ENCODE results near the gene MAP1B. TPM values are rescaled to one million over a fixed set of nuclear protein-coding genes. Genes with fewer than 3 reads are reported as not detected.

Gene MAP1B
- total RNA-seq, 1 donor, result 74.3 TPM

- no peak for TF ChIP-seq CTCF (IDR thresholded peaks at IDR 0.05; ENCODE audit: insufficient read depth, low read depth, low read length)
- no peak overlapping the region for H3K4me3 ChIP-seq (ENCODE audit: low read depth, low read length)
- no peak for DNase-seq (ENCODE audit: low read depth)
Measured at GRCh38 chr5:72093217-72093616, 14.1 kb upstream of the MAP1B start.

- no peak overlapping the region for H3K4me3 ChIP-seq (ENCODE audit: low read depth, low read length)
- no peak for DNase-seq (ENCODE audit: low read depth)
- TF ChIP-seq CTCF (IDR thresholded peaks at IDR 0.05; ENCODE audit: insufficient read depth, low read depth, low read length), result no peak
Measured at GRCh38 chr5:72093824-72094223, 13.5 kb upstream of the MAP1B start.

- DNase-seq (ENCODE audit: low read depth), result no peak
- no peak overlapping the region for H3K4me3 ChIP-seq (ENCODE audit: low read depth, low read length)
- no peak for TF ChIP-seq CTCF (IDR thresholded peaks at IDR 0.05; ENCODE audit: insufficient read depth, low read depth, low read length)
Measured at GRCh38 chr5:72096602-72097188, 10.6 kb upstream of the MAP1B start.

- DNase-seq (ENCODE audit: low read depth), result no peak
- TF ChIP-seq CTCF (IDR thresholded peaks at IDR 0.05; ENCODE audit: insufficient read depth, low read depth, low read length), result no peak
- H3K4me3 ChIP-seq (ENCODE audit: low read depth, low read length), result no peak overlapping the region
Measured at GRCh38 chr5:72101828-72102227, 5.4 kb upstream of the MAP1B start.

GRCh38 chr5:72106817-72107130, 501 bp upstream of the MAP1B start:
- no peak for DNase-seq (ENCODE audit: low read depth)
- H3K4me3 ChIP-seq (ENCODE audit: low read depth, low read length), result peak overlapping the region; percentile 92
- TF ChIP-seq CTCF (IDR thresholded peaks at IDR 0.05; ENCODE audit: insufficient read depth, low read depth, low read length), result no peak

GRCh38 chr5:72107901-72108201, 576 bp downstream of the MAP1B start:
- DNase-seq (ENCODE audit: low read depth), result peak; percentile 39
- TF ChIP-seq CTCF (IDR thresholded peaks at IDR 0.05; ENCODE audit: insufficient read depth, low read depth, low read length), result no peak

More at GRCh38 chr5:72107901-72108201, 576 bp downstream of the MAP1B start:
- peak overlapping the region; percentile 92 for H3K4me3 ChIP-seq (ENCODE audit: low read depth, low read length)
